Measurements from ENCODE around the gene SORCS2. TPM values are rescaled to one million over a fixed set of nuclear protein-coding genes. Genes with fewer than 3 reads are reported as not detected.

SORCS2 gene
- total RNA-seq, 1 donor from 2014 or later, result 29.5 TPM

- Mint-ChIP-seq H3K27ac (ENCODE audit: unreplicated experiment) (no peak overlapping the region), H3K36me3 (ENCODE audit: unreplicated experiment) (peaks cover 5% of the 10 kb centered on the region), H3K9me3 (ENCODE audit: unreplicated experiment) (peaks cover 6% of the 10 kb centered on the region), H3K4me1 (ENCODE audit: low read depth, unreplicated experiment) (peaks cover 10% of the 10 kb centered on the region), H3K27me3 (ENCODE audit: unreplicated experiment) (peaks cover 4% of the 10 kb centered on the region), H3K4me3 (ENCODE audit: unreplicated experiment) (no peak overlapping the region)
- TF ChIP-seq CTCF (IDR thresholded peaks at IDR 0.05; ENCODE audit: partially characterized antibody, unreplicated experiment), result no peak
- DNase-seq, result no peak
Observed at GRCh38 chr4:7569810-7570783, 377.8 kb downstream of the SORCS2 start.

- H3K4me1 Mint-ChIP-seq (ENCODE audit: low read depth, unreplicated experiment), result peaks cover 10% of the 10 kb centered on the region
- DNase-seq, result no peak
- no peak overlapping the region for H3K4me3 Mint-ChIP-seq (ENCODE audit: unreplicated experiment)
- H3K9me3 Mint-ChIP-seq (ENCODE audit: unreplicated experiment), result peaks cover 13% of the 10 kb centered on the region
- no peak overlapping the region for H3K27ac Mint-ChIP-seq (ENCODE audit: unreplicated experiment)
- H3K36me3 Mint-ChIP-seq (ENCODE audit: unreplicated experiment), result peaks cover 12% of the 10 kb centered on the region
- TF ChIP-seq CTCF (IDR thresholded peaks at IDR 0.05; ENCODE audit: partially characterized antibody, unreplicated experiment), result no peak
- H3K27me3 Mint-ChIP-seq (ENCODE audit: unreplicated experiment), result peaks cover 4% of the 10 kb centered on the region
Observed at GRCh38 chr4:7571001-7571400, 378.7 kb downstream of the SORCS2 start.

- peaks cover 19% of the 10 kb centered on the region for H3K36me3 Mint-ChIP-seq (ENCODE audit: unreplicated experiment)
- no peak for TF ChIP-seq CTCF (IDR thresholded peaks at IDR 0.05; ENCODE audit: partially characterized antibody, unreplicated experiment)
- peaks cover 10% of the 10 kb centered on the region for H3K4me1 Mint-ChIP-seq (ENCODE audit: low read depth, unreplicated experiment)
- peaks cover 17% of the 10 kb centered on the region for H3K9me3 Mint-ChIP-seq (ENCODE audit: unreplicated experiment)
- no peak overlapping the region for H3K27ac Mint-ChIP-seq (ENCODE audit: unreplicated experiment)
- no peak overlapping the region for H3K4me3 Mint-ChIP-seq (ENCODE audit: unreplicated experiment)
- peaks cover 4% of the 10 kb centered on the region for H3K27me3 Mint-ChIP-seq (ENCODE audit: unreplicated experiment)
- no peak for DNase-seq
Observed at GRCh38 chr4:7571701-7572100, 379.4 kb downstream of the SORCS2 start.

- Mint-ChIP-seq H3K36me3 (ENCODE audit: unreplicated experiment) (peaks cover 25% of the 10 kb centered on the region), H3K27ac (ENCODE audit: unreplicated experiment) (no peak overlapping the region), H3K4me3 (ENCODE audit: unreplicated experiment) (no peak overlapping the region), H3K27me3 (ENCODE audit: unreplicated experiment) (peaks cover 3% of the 10 kb centered on the region), H3K4me1 (ENCODE audit: low read depth, unreplicated experiment) (peaks cover 10% of the 10 kb centered on the region), H3K9me3 (ENCODE audit: unreplicated experiment) (peaks cover 23% of the 10 kb centered on the region)
- no peak for TF ChIP-seq CTCF (IDR thresholded peaks at IDR 0.05; ENCODE audit: partially characterized antibody, unreplicated experiment)
- DNase-seq, result no peak
Observed at GRCh38 chr4:7572894-7573293, 380.6 kb downstream of the SORCS2 start.

GRCh38 chr4:7573576-7574091 lies 381.3 kb downstream of the SORCS2 start:
- H3K27me3 Mint-ChIP-seq (ENCODE audit: unreplicated experiment), result peaks cover 3% of the 10 kb centered on the region
- H3K27ac Mint-ChIP-seq (ENCODE audit: unreplicated experiment), result no peak overlapping the region
- DNase-seq, result no peak
- peaks cover 33% of the 10 kb centered on the region for H3K36me3 Mint-ChIP-seq (ENCODE audit: unreplicated experiment)
- H3K4me1 Mint-ChIP-seq (ENCODE audit: low read depth, unreplicated experiment), result peaks cover 10% of the 10 kb centered on the region
- H3K4me3 Mint-ChIP-seq (ENCODE audit: unreplicated experiment), result no peak overlapping the region
- peaks cover 27% of the 10 kb centered on the region for H3K9me3 Mint-ChIP-seq (ENCODE audit: unreplicated experiment)
- TF ChIP-seq CTCF (IDR thresholded peaks at IDR 0.05; ENCODE audit: partially characterized antibody, unreplicated experiment), result no peak
